Stimulated activated CD4-positive, alpha-beta T cell treated with anti-CD3 and anti-CD28 coated beads, Interleukin-2, amount 100 ng/mL, for 24 hours (primary cell): ENCODE results near the gene PCLAF.
"Not testable (repeated sequence)": the region's sequence is repeated elsewhere in the genome, so short reads cannot be mapped to it uniquely, and the experiment has no call there.

Experiments used
- DNase-seq, 2 donors: peaks; one replicate each; pipeline ENCODE4 v3.0.0-alpha.2; 2020

Gene PCLAF

GRCh38 chr15:64381000-64381751 lies at the start of gene PCLAF:
PCLAF (minus strand) TSS chr15:64381441; CDS start chr15:64381371, 70 bp downstream.
- peak; percentile 95 for DNase-seq

GRCh38 chr15:64430000-64430735 lies 48.9 kb upstream of the PCLAF start:
- peak in 1 of 2 donors; percentile 32 for DNase-seq

DNA sequence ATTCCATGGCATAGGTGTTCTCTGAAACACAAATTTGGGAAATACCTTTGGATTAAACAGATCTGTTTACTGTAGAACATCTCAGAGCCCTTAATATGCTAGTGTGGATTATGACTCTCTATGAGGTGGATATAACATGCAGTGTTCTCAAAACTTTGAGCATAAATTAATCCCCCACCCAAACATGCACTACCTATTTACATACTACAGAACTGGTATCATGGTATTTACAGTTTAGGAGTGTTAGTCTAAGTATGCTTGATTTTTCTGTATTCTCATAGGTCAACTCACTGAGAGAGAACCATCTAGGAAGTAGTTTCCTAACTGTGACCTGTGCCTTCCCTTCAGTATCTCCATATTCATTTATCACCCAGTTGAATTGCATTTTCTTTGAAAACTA lies 48.2 kb upstream of the PCLAF start:
- peak in 1 of 2 donors; percentile 28 for DNase-seq

- no peak for DNase-seq
Observed at GRCh38 chr15:64426845-64427465, 45.7 kb upstream of the PCLAF start.

DNA sequence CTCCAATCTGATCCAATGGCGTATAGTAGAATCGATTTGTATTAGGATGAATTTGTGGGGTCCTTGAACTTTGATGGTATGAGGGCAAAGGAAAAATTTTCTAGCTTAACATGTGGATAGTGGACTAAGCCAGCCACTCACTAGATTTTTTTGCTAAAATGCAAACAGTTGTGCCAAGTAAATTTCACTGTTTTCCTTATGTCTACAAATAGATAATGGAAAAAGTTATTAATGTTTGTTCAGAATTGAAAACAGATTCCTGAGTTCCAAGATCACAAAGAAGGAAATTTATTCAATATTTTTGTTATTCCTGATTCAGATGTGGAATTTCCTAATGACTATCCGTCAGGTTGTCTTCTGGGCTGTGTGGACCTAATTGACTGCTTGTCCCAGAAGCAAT lies 44.0 kb upstream of the PCLAF start:
- no peak for DNase-seq

- DNase-seq: no peak
Observed at GRCh38 chr15:64423970-64424369, 42.7 kb upstream of the PCLAF start.

- no peak for DNase-seq
Observed at GRCh38 chr15:64422697-64423096, 41.5 kb upstream of the PCLAF start.

DNA sequence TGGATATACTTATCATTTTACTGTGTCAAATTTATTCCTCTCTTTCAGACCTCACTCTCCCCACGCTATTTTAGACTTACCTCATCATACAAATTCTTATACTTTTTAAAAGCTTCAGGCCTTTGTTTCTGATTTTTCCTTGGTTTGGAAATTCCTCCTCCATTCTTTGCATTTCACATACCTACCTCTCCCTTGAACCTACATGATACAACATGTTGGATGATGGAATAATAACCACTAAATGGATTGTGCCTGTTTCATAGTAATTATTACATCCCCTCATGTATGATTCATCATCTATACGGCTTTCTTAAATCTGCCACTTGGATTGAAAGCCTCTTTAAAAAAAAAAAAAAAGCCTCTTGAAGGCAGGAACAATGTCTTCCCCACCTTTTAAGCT lies 31.0 kb upstream of the PCLAF start:
- no peak for DNase-seq

- no peak for DNase-seq
Observed at GRCh38 chr15:64400583-64400982, 19.3 kb upstream of the PCLAF start.

DNA sequence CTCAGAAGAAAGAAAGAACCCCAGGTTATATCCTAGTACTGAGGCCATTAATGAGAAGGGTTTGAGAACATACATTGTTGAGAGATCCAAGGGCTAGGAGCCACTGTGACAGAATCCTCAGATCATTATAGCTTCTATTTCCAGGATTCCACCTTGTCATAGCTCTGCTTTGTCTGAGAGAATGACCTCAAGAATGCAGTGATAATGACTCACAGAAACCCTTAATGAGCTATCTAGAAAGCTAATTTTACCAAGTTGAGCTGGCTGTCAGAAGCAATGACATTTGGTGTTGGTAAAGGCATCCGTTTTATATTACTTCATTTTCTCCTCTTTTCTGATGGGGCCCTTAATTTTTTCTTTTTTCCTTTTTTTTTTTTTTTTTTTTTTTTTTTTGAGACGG lies 17.3 kb upstream of the PCLAF start:
- DNase-seq: no peak

- no peak for DNase-seq
Observed at GRCh38 chr15:64396789-64397188, 15.5 kb upstream of the PCLAF start.

DNA sequence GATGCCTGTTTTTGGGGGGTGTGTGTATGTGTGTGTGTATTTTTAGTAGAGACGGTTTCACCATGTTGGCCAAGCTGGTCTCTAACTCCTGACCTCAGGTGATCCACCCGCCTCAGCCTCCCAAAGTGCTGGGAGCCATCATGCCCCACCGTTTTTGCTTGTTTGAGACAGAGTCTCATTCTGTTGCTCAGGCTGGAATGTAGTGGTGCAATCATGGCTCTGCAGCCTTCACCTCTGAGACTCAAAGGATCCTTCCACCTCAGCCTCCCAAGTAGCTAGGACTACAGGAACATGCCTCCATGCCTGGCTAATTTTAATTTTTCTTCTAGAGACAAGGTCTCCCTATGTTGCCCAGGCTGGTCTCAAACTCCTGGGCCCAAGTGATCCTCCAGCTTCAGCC lies 11.2 kb upstream of the PCLAF start:
- not testable (repeated sequence) for DNase-seq

- no peak for DNase-seq
Observed at GRCh38 chr15:64389036-64389435, 7.8 kb upstream of the PCLAF start.

GRCh38 chr15:64387562-64388168 lies 6.4 kb upstream of the PCLAF start, which contains the start of gene TRIP4:
TRIP4 (plus strand) TSS chr15:64387836; CDS start chr15:64387864, 28 bp downstream.
- peak; percentile 96 for DNase-seq

GRCh38 chr15:64386291-64386690 lies 5.0 kb upstream of the PCLAF start:
- no peak for DNase-seq

DNA sequence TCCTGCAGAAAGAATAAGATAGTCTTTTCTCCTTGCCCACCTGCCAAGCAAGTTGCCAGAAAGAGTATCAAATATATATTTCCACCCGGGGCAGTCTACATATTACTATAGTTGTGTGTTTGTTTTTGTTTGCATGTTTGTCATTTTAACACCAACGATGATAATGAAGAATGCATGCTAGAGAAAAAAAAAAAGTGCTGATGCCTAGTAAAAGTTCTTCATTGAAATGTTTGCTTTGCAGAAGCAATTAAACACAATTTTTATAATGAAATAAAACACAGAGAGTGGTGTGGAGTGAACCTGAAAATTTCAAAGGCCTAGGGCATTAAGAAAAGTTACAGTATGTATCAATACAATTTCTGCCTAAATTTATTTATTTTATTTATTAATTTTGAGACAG lies 2.5 kb upstream of the PCLAF start:
- no peak for DNase-seq

GRCh38 chr15:64380130-64380870 lies 941 bp downstream of the PCLAF start:
- DNase-seq: not testable (repeated sequence)

GRCh38 chr15:64379216-64379960 lies 1.9 kb downstream of the PCLAF start:
- DNase-seq: no peak

DNA sequence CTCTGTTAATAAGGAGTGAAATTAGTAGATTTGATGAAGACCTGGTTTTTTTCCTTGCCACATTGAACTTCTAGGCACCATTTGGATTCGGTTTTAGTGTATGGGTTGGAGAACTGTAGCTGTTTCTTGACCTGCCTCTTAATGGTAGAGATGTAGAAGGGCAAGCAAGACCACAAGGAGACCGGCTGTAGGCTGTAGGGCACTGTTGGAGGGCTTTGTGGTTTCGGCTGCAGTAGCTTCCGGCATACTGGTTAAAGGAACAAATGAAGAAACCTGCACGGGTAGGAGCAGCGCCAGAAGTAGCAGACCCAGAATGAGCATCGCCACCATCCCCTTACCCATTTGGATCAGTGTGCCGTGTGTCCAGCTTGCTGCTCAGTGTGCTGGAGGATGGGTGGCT lies 7.9 kb downstream of the PCLAF start:
- no peak for DNase-seq

DNA sequence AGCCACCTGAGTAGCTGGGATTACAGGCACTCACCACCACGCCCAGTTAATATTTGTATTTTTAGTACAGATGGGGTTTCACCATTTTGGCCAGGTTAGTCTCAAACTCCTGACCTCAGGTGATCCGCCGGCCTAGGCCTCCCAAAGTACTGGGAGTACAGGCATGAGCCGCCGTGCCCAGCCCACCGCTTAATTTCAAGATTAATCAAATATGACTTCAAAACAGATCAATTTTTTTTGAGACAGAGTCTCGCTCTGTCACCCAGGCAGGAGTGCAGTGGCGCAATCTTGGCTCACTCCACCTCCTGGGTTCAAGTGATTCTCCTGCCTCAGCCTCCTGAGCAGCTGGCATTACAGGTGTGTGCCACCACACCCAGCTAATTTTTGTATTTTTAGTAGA lies 9.9 kb downstream of the PCLAF start:
- not testable (repeated sequence) for DNase-seq

- DNase-seq: no peak
Observed at GRCh38 chr15:64369078-64369607, 12.1 kb downstream of the PCLAF start.

DNA sequence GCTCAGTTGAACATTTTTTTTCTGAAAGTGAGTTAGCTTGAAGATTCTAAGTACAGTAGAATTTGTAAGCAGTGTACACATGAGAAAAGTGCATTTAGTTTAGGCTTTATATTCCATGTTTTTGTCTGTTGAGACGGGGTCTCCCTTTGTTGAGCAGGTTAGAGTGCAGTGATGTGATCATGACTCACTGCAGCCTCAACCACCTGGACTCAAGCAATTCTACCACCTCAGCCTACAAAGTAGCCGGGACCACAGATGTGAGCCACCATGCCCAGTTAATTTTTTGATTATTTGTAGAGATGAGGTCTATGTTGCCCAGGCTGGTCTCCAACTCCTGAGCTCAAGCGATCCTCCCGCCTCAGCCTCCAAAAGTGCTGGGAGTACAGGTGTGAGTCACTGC lies 20.0 kb downstream of the PCLAF start:
- no peak for DNase-seq
